HepG2 (cell line): ENCODE measurements around the gene INO80B. TPM values are rescaled to one million over a fixed set of nuclear protein-coding genes. Genes with fewer than 3 reads are reported as not detected.

Experiments used
- ATAC-seq: fragments of 200-7000 bp; cut with Tn5 transposase; 3 replicates; pipeline ENCODE4 v1.9.1; 2020; ENCODE audit warnings: mild to moderate bottlenecking, moderate library complexity
- BruUV-seq: library from RNA; stranded (reverse); fragments of 400-500 nt; replicated peaks from 2 replicates; lab custom pipeline; 2021; lab: Mats Ljungman, UMichigan
- CTCF ChIA-PET: fragments of 300-600 bp; formaldehyde crosslinking; extraction: SDS; loops from one replicate; lab custom pipeline; 2021; ENCODE audit warnings: low total read pairs, inconsistent platforms, low intra/inter-chr PET ratio; lab: Yijun Ruan, JAX
- POLR2A ChIA-PET: fragments of 350-600 bp; sonication (Branson Sonifier 250); formaldehyde crosslinking; loops from one replicate; lab custom pipeline; 2020; ENCODE audit warnings: antibody characterized with exemption, inconsistent platforms; lab: Yijun Ruan, JAX
- DNase-seq: peaks from one replicate; pipeline ENCODE4 v3.0.0-alpha.2; 2015; ENCODE audit warnings: low spot score
- FAIRE-seq: peaks from 3 replicates; lab custom pipeline; 2011; peaks lifted over from hg19 to GRCh38; lab: Jason Lieb, UNC
- H2AFZ ChIP-seq: one replicate; pipeline ENCODE4 v1.6.1; 2011; ENCODE audit warnings: low read length, inconsistent platforms
- H3K27ac ChIP-seq: fragments of 300-600 bp; 3 replicates; pipeline ENCODE4 v1.8.0; 2011; ENCODE audit warnings: mixed run types, mild to moderate bottlenecking, mixed read lengths, low read length, inconsistent platforms; ENCODE audit not compliant: insufficient read depth; ENCODE audit errors: extremely low read length
- H3K27me3 ChIP-seq, 2 experiments: fragments of 200-600 bp in 1 of 2; 2 replicates in 1 of 2; 3 replicates in 1 of 2; pipeline versions ENCODE4 v1.6.0 to v1.8.0; 2011; ENCODE audit warnings: low read length in 2 of 2, mild to moderate bottlenecking in 2 of 2, moderate library complexity in 2 of 2, inconsistent platforms in 1 of 2; ENCODE audit not compliant: insufficient read depth in 2 of 2, control insufficient read depth in 1 of 2
- H3K36me3 ChIP-seq, 2 experiments: fragments of 200-600 bp in 1 of 2; replicated peaks in 1 of 2; 2 replicates in 1 of 2; 3 replicates in 1 of 2; pipeline versions ENCODE4 v1.5.1 to v1.8.0; 2011; ENCODE audit warnings: low read length in 2 of 2, inconsistent platforms in 1 of 2; ENCODE audit not compliant: insufficient read depth in 2 of 2, control insufficient read depth in 1 of 2
- H3K4me1 ChIP-seq: 2 replicates; pipeline ENCODE4 v1.5.1; 2012; ENCODE audit warnings: low read length, inconsistent platforms; ENCODE audit not compliant: insufficient read depth
- H3K4me2 ChIP-seq: 2 replicates; pipeline ENCODE4 v1.6.0; 2011; ENCODE audit warnings: low read depth, low read length, inconsistent platforms
- H3K4me3 ChIP-seq, 3 experiments: fragments of 200-600 bp in 1 of 3; sonication (generic), shearing (Covaris generic) in 1 of 3; replicated peaks in 1 of 3; 2 replicates each; pipeline ENCODE4 v1.5.1; 2011 to 2016; ENCODE audit warnings: low read length in 3 of 3, inconsistent platforms in 2 of 3, low read depth in 2 of 3, mild to moderate bottlenecking in 2 of 3, control low read depth in 1 of 3, mixed read lengths in 1 of 3; ENCODE audit not compliant: insufficient read depth in 1 of 3
- H3K79me2 ChIP-seq: one replicate; pipeline ENCODE4 v1.6.1; 2011; ENCODE audit warnings: low read length, inconsistent platforms; ENCODE audit not compliant: insufficient read depth
- H3K9ac ChIP-seq: 2 replicates; pipeline ENCODE4 v1.6.0; 2011; ENCODE audit warnings: mild to moderate bottlenecking, low read depth, low read length, inconsistent platforms; ENCODE audit not compliant: insufficient read depth
- H3K9me3 ChIP-seq: 2 replicates; pipeline ENCODE4 v1.5.1; 2012; ENCODE audit warnings: mild to moderate bottlenecking, low read length
- H4K20me1 ChIP-seq: 2 replicates; pipeline ENCODE4 v1.6.0; 2011; ENCODE audit warnings: inconsistent platforms, mild to moderate bottlenecking, low read length, moderate library complexity; ENCODE audit not compliant: insufficient read depth
- CC2D1A ChIP-seq: sonication (generic); formaldehyde crosslinking; IDR thresholded peaks from 2 replicates; pipeline ENCODE4 v1.8.1; 2023; ENCODE audit warnings: mild to moderate bottlenecking, missing genetic modification reagents
- HHEX ChIP-seq: IDR thresholded peaks from 2 replicates; pipeline ENCODE4 v1.6.1; 2016; ENCODE audit warnings: control low read depth
- KLF16 ChIP-seq, 2 experiments: sonication (generic) in 1 of 2; formaldehyde crosslinking in 1 of 2; IDR thresholded peaks; 2 replicates each; pipeline versions ENCODE4 v1.6.1 to v1.8.0; 2016 to 2023; ENCODE audit warnings: missing genetic modification reagents in 2 of 2, missing compliant biosample characterization in 1 of 2
- MAF1 ChIP-seq: sonication (generic); formaldehyde crosslinking; IDR thresholded peaks from 2 replicates; pipeline ENCODE4 v1.5.0; 2020; ENCODE audit warnings: missing genetic modification reagents, borderline replicate concordance
- POLR2A ChIP-seq, 2 experiments: IDR thresholded peaks; 2 replicates each; pipeline ENCODE4 v1.6.1; 2011; ENCODE audit warnings: low read depth in 2 of 2, low read length in 2 of 2, mild to moderate bottlenecking in 1 of 2, moderate library complexity in 1 of 2; ENCODE audit not compliant: insufficient read depth in 1 of 2
- POLR2G ChIP-seq: fragments of 200-400 bp; formaldehyde crosslinking; IDR thresholded peaks from 2 replicates; pipeline ENCODE4 v1.6.1; 2018; ENCODE audit warnings: mild to moderate bottlenecking, low read depth, low read length, moderate library complexity
- RAD21 ChIP-seq: fragments of 450-650 bp; formaldehyde crosslinking; IDR thresholded peaks from 2 replicates; pipeline ENCODE4 v1.5.0; 2020; ENCODE audit warnings: mild to moderate bottlenecking
- RBFOX2 ChIP-seq: fragments of 200-400 bp; formaldehyde crosslinking; IDR thresholded peaks from 2 replicates; pipeline ENCODE4 v1.6.1; 2017; ENCODE audit warnings: low read depth, mild to moderate bottlenecking, low read length
- RBM22 ChIP-seq: fragments of 200-400 bp; formaldehyde crosslinking; optimal IDR thresholded peaks from 2 replicates; pipeline ENCODE3; 2017; ENCODE audit warnings: mild to moderate bottlenecking, low read length, moderate library complexity
- SMC3 ChIP-seq: IDR thresholded peaks from 2 replicates; pipeline ENCODE4 v1.6.1; 2011; ENCODE audit warnings: low read length, improper control_type of control experiment
- SP1 ChIP-seq, 2 experiments: fragments of 450-650 bp in 1 of 2; sonication (generic) in 1 of 2; formaldehyde crosslinking in 1 of 2; IDR thresholded peaks; 2 replicates each; pipeline versions ENCODE4 v1.4.0 to v1.6.1; 2016 to 2020; ENCODE audit warnings: missing genetic modification reagents in 1 of 2
- SRY ChIP-seq: sonication (generic); formaldehyde crosslinking; IDR thresholded peaks from 2 replicates; pipeline ENCODE4 v1.8.0; 2022; ENCODE audit warnings: mild to moderate bottlenecking, missing genetic modification reagents
- TFAP4 ChIP-seq: sonication (generic); IDR thresholded peaks from 2 replicates; pipeline ENCODE4 v1.6.1; 2016; ENCODE audit warnings: low read depth, borderline replicate concordance
- TOE1 ChIP-seq: sonication (generic); formaldehyde crosslinking; IDR thresholded peaks from 2 replicates; pipeline ENCODE4 v1.4.0; 2020; ENCODE audit warnings: mild to moderate bottlenecking, missing genetic modification reagents
- ZNF790 ChIP-seq: sonication (generic); formaldehyde crosslinking; IDR thresholded peaks from 2 replicates; pipeline ENCODE4 v1.8.0; 2022; ENCODE audit warnings: missing genetic modification reagents, mild to moderate bottlenecking, borderline replicate concordance
- WGBS: methylation state at CpG from one replicate; pipeline ENCODE4 v1.1.6; 2017; ENCODE audit warnings: low lambda C conversion rate; 5-methylcytosine and 5-hydroxymethylcytosine counted together
- in situ Hi-C: cut with HindIII; loops from 2 replicates; pipeline ENCODE4 v1.10.0; 2017; ENCODE audit warnings: low pct_unique_long_range_greater_than_20kb; ENCODE audit not compliant: extremely low pct_ligation_motif_present
- intact Hi-C: fragments of 100-400 bp; cut with micrococcal nuclease; formaldehyde crosslinking; loops from one replicate; pipeline ENCODE4 v1.10.0; 2022; ENCODE audit not compliant: unreplicated experiment
- polyA plus RNA-seq, 8 experiments: library from polyadenylated mRNA; depleted of rRNA in 3 of 8; stranded (reverse) in 7 of 8; unstranded in 1 of 8; fragments of >200 nt; fragmentation: Illumina TruSeq in 4 of 8; extraction: Trizol in 4 of 8; gene quantifications; 2 replicates each; pipeline versions ENCODE4 v1.2.1 to v1.2.3, GENCODE V29; 2011 to 2016; ENCODE audit warnings: low read depth in 4 of 8, missing spikeins in 1 of 8, mixed read lengths in 1 of 8; ENCODE audit not compliant: insufficient read depth in 1 of 8
- total RNA-seq, 5 experiments: library from RNA; depleted of rRNA; stranded (reverse); fragments of >200 nt; fragmentation: Illumina TruSeq; extraction: Trizol; gene quantifications; 2 replicates each; pipeline ENCODE4 v1.2.3, GENCODE V29; 2016; ENCODE audit warnings: low read depth in 1 of 5
- TF ChIP-seq, protein P1 (sequence below): sonication (generic); formaldehyde crosslinking; IDR thresholded peaks from 2 replicates; pipeline ENCODE4 v1.4.0; 2020; ENCODE audit warnings: missing genetic modification reagents

Gene INO80B
- total and polyA plus RNA-seq, 2 of the 13 experiments (the other 11 are each of a cell fraction or from before 2014, with no cell fraction given), result 6.2 to 14.5 TPM

DNA sequence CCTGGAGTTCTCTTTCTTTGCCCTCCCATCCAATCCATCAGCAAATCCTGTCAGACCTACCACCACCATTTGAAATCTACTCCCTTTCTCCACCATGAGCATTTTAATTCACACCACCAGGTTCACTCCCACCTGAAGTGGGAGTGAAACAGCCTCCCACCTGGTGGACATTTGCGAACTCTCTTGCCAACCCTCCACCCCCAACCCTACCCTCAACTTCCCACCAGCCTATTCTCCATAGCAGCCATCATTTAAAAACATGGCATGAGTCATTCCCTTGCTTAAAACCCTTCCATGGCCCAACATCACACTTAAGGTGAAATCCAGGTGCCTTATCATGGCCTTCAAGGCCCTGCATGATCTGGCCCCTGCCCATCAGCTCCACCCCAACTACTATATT is 16.6 kb upstream of the INO80B start:
- Histone ChIP-seq H3K4me3 (peak overlapping the region in 1 of 3 experiments; percentile 1; a peak in 1 of 6 replicates), H3K9me3 (no peaks in the 10 kb centered on the region), H3K36me3 (peaks cover 25 to 51% of the 10 kb centered on the region in 2 experiments), H3K4me1 (peaks cover 54% of the 10 kb centered on the region), H3K27me3 (no peaks in the 10 kb centered on the region; a peak in 1 of 5 replicates), H4K20me1 (peaks cover 50% of the 10 kb centered on the region), H3K79me2 (peaks cover 80% of the 10 kb centered on the region), H2AFZ (no peak overlapping the region), H3K27ac (no peak overlapping the region), H3K4me2 (peak overlapping the region; percentile 95), H3K9ac (0 out of 2 replicates have a peak overlapping the region, but pooled peaks have one; percentile 32)
- no TSS peak for BruUV-seq
- DNase-seq (no peak), ATAC-seq (no peak), FAIRE-seq (no peak)
- ChIA-PET CTCF (no interaction called here), POLR2A (interaction anchor here (5.1 to 11.6 kb wide), 2 partner anchors 10 to 18 kb away, joined by 272 to 342 read pairs; partner anchors contain the start of genes INO80B and WBP1)
- in situ Hi-C loops (no loop called here), intact Hi-C loops (no loop called here)
- 100% methylated on average over 1 of the region's 1 CpG for WGBS
- peak; percentile 45; the same call in 1 of the 2 replicates for TF ChIP-seq RBFOX2
- no peak for TF ChIP-seq SRY (CRISPR knock-in tag)
- peak; percentile 11 for TF ChIP-seq RBM22
- peak; percentile 0; the same call in 1 of the 2 replicates for TF ChIP-seq SMC3
- TF ChIP-seq POLR2A (IDR thresholded peaks at IDR 0.05; ENCODE audit: insufficient read depth in 1 of 2, low read depth in 2 of 2, low read length in 2 of 2), result 0 out of 4 replicates have a peak, but pooled peaks of 1 of the 2 experiments have one; percentile 7
- TF ChIP-seq POLR2G, result peak; percentile 21; the same call in 1 of the 2 replicates
- TF ChIP-seq RAD21 (CRISPR knock-in tag), result 0 out of 2 replicates have a peak, but pooled peaks have one; percentile 15
- TF ChIP-seq TOE1 (CRISPR knock-in tag), result no peak

DNA sequence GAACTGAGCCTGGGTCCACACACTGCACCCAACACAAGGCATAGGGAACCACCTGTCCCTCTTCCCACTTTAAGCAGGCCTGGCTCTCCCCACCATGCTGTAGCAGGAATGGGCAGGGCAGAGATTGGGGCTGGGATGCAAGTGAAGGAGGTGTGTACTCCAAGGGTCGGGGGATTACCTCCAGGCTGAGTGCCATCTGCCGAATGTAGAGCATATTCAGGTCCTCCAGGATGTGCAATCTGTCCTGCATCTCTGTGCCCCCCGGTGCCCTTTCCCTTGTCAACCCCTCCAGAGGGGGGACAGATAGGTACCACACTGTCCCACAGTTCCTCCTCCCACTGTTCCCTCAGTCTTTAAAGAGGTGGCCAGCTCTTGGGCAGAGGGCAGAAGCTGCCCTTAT is 15.5 kb upstream of the INO80B start:
- peaks cover 25 to 49% of the 10 kb centered on the region in 2 experiments for H3K36me3 ChIP-seq
- H3K9ac ChIP-seq, result peak overlapping the region; percentile 91
- H3K4me2 ChIP-seq, result peak overlapping the region; percentile 95
- H3K27me3 ChIP-seq, result no peaks in the 10 kb centered on the region; a peak in 1 of 5 replicates
- 0 out of 2 replicates have a peak, but pooled peaks have one; percentile 25 for TF ChIP-seq ZNF790
- peak in 1 of 2 experiments; percentile 32; a peak in 1 of 4 replicates for TF ChIP-seq POLR2A (IDR thresholded peaks at IDR 0.05; ENCODE audit: insufficient read depth in 1 of 2, low read depth in 2 of 2, low read length in 2 of 2)
- TF ChIP-seq KLF16 (CRISPR knock-in tag; IDR thresholded peaks at IDR 0.05), result 0 out of 4 replicates have a peak, but pooled peaks of 1 of the 2 experiments have one; percentile 41
- 0 out of 2 replicates have a peak, but pooled peaks have one; percentile 59 for TF ChIP-seq CC2D1A (CRISPR knock-in tag)
- no peak for TF ChIP-seq SP1 (IDR thresholded peaks at IDR 0.05)
- no peak for TF ChIP-seq SP1 (CRISPR knock-in tag; IDR thresholded peaks at IDR 0.05)
- TF ChIP-seq HHEX (CRISPR knock-in tag), result 0 out of 2 replicates have a peak, but pooled peaks have one; percentile 4
- TF ChIP-seq MAF1 (CRISPR knock-in tag), result 0 out of 2 replicates have a peak, but pooled peaks have one; percentile 59
- TF ChIP-seq TFAP4, result no peak
- TF ChIP-seq, protein P1, sequence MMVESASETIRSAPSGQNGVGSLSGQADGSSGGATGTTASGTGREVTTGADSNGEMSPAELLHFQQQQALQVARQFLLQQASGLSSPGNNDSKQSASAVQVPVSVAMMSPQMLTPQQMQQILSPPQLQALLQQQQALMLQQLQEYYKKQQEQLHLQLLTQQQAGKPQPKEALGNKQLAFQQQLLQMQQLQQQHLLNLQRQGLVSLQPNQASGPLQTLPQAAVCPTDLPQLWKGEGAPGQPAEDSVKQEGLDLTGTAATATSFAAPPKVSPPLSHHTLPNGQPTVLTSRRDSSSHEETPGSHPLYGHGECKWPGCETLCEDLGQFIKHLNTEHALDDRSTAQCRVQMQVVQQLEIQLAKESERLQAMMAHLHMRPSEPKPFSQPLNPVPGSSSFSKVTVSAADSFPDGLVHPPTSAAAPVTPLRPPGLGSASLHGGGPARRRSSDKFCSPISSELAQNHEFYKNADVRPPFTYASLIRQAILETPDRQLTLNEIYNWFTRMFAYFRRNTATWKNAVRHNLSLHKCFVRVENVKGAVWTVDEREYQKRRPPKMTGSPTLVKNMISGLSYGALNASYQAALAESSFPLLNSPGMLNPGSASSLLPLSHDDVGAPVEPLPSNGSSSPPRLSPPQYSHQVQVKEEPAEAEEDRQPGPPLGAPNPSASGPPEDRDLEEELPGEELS (CRISPR knock-in tag), result 0 out of 2 replicates have a peak, but pooled peaks have one; percentile 7
- no TSS peak for BruUV-seq
- intact Hi-C loops (no loop called here), in situ Hi-C loops (no loop called here)
- H3K27ac ChIP-seq, result peak overlapping the region; percentile 91
- DNase-seq (no peak), FAIRE-seq (no peak), ATAC-seq (no peak)
- H3K9me3 ChIP-seq, result no peaks in the 10 kb centered on the region
- H3K79me2 ChIP-seq, result peaks cover 75% of the 10 kb centered on the region
- WGBS, result 55% methylated on average over 3 of the region's 3 CpGs
- POLR2A ChIA-PET, result interaction anchor here (0.6 to 11.6 kb wide), 14 partner anchors 9 to 1404 kb away, joined by 3 to 342 read pairs (median 9); partner anchors contain the start of genes AUP1, CCDC142, HTRA2 and INO80B
- peaks cover 50% of the 10 kb centered on the region for H4K20me1 ChIP-seq
- CTCF ChIA-PET, result no interaction called here
- H3K4me1 ChIP-seq, result peaks cover 63% of the 10 kb centered on the region
- no peak overlapping the region for H2AFZ ChIP-seq
- H3K4me3 ChIP-seq, result peak overlapping the region; percentile 76 to 94 (median 93)
